AG08396 (cell line): ENCODE data around the gene MUL1.
"Not testable (repeated sequence)": the region's sequence is repeated elsewhere in the genome, so short reads cannot be mapped to it uniquely, and the experiment has no call there.

ENCODE experiments used
- DNase-seq: peaks from one replicate; pipeline ENCODE4 v3.0.0; 2012; ENCODE audit warnings: low spot score, mixed read lengths

MUL1 gene

DNA sequence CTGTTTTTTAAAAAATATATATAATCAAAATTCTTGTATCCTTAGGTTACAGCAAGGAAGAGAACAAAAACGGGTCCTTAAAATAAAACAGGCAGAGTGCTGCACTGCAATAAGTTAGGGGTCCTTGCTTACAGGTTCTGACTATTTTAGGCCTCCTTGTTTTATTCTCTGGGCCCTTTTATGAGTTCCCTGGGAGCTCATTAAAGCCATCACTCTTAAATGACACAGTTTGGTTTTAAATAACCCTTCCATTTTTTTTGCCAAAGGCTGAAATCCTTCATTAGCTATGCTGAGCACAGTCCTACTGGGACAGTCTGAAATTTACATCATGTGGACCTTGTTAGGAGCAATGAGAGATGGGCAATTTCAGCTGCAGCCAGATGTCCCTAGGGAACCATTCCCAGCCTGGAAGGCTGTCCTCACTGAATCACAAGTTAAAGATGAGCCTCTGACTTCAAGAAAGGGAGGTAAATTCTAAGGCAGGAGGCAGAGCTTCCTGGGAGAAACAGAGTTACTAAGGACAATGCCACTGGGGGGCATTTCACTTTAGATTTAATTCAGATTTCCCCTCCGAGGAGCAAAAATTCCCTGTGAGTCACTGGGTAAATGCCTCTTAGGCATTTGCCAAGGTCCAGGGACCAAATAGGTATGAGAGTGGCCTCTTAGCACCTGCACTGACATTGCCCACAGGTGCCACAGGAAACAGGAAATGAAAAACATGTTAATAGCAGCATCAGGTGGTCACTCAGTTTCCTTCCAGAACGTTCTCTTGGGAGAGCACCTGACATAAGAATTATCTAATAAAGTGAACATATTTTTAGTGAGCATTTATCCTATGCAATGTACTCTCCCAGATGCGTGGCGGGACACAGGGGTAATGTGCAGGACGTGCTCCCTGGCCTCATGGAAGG, 3.8 kb upstream of the MUL1 start:
- no peak for DNase-seq

- DNase-seq = no peak
Observed at GRCh38 chr1:20508411-20508771, 440 bp upstream of the MUL1 start.

DNA sequence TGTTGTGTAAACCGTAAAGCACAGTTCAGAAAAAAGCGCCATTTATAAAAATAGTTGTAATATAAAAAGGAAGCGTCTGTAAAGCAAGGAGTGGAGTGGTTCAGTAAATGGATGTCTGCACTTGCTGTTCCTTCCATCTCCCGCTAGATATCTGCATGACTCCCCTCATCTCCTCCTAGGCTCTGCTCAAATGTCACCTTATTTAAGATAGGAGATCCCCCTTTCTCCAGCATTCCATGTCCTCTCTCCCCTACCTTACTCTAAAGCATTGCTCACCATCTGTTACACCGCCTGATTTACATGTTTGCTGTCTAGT, 745 bp downstream of the MUL1 start:
- no peak for DNase-seq

DNA sequence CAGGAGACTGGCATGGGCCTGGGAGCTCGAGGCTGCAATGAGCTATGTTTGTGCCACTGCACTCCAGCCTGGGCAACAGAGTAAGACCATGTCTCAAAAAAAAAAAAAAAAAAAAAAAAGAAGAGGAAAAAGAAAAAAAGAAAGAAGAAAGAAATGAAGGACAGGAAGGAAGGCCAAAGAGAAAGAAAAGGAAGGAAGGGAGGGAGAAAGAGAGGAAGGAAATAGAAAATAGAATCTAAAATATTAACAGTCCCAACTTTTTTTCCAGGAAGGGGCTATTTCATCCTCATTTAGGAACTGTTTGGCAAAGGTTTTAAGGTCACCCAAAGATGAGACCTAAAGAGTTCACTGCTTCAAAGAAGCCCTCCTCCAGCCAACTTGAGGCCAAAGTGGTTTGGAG, 2.5 kb downstream of the MUL1 start:
- no peak for DNase-seq

GRCh38 chr1:20500716-20501115, 7.2 kb downstream of the MUL1 start:
- no peak for DNase-seq

DNA sequence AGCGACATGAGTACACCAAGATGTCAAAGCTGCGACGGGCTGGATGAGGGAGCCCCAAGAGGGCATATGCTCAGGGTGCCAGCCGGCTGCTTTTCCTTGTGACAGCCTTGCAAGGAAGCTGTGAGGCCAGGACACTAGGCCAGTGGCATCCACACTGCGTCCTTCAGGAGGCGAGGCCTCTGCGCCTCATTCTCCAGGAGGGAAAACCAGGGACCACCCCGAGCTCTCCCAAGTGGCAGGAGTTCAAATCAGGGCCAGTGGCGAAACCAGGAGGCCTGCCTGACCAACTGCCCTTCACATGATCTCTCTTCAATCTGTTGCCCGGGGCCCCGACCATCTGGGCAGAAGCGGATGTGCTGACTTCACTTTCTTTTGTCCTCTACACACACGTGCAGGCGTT, 8.2 kb downstream of the MUL1 start:
- no peak for DNase-seq

- DNase-seq = no peak
Observed at GRCh38 chr1:20499105-20499504, 8.8 kb downstream of the MUL1 start.

GRCh38 chr1:20498116-20498515, 9.8 kb downstream of the MUL1 start:
- no peak for DNase-seq

- no peak for DNase-seq
Observed at GRCh38 chr1:20497506-20497905, 10.4 kb downstream of the MUL1 start.

DNA sequence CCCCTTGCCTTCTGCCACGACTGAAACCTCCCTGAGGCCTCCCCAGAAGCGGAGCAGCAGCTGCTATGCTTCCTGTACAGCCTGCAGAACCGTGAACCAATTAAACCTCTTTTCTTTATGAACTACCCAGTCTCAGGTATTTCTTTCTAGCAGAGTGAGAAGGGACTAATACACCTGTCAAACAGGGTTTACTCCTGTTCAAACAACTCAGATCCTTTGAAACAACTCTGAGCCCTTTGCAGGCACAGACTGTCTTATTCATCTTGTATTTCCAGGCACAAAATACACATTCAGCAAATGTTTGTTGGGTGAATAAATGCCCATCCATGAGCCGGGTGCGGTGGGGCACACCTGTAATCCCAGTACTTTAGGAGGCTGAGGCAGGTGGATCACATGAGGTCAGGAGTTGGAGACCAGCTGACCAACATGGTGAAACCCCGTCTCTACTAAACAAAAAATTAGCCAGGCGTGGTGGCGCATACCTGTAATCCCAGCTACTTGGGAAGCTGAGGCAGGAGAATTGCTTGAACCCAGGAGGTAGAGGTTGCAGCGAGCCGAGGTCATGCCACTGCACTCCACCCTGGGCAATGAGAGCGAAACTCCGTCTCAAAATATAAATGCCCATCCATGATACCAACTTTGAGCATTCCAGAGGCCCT, 11.1 kb downstream of the MUL1 start:
- DNase-seq = not testable (repeated sequence)

DNA sequence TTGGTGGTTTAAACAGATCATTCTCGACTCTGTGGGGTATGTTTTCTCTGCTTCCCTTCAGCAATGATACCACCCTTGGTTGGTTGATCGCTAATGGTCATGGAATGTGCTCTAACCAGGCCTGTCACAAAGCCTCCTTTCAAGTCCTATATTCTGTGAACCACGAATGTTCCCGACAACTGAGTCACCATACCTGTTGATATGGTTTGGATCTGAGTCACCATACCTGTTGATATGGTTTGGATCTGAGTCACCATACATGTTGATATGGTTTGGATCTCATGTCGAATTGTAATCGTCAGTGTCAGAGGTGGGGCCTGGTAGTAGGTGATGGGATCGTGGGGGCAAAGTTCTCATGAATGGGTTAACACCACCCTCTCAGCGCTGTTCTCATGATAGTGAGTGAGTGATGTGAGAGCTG, 11.7 kb downstream of the MUL1 start:
- DNase-seq = peak; percentile 62

DNA sequence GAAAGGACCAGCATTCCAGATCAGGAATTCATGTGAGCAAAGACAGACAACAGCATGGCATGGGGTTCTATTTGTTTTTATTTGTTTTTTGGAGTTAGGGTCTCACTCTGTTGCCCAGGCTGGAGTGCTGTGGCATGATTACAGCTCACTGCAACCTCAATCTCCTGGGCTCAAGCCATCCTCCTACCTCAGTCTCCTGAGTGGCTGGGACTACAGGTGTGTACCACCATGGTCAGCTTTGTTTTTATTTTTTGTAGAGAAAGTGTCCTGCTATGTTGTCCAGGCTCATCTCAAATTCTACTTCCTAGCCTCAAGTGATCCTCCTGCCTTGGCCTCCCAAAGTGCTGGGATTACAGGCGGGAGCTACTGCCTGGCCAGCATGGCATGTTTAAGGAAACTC, 12.3 kb downstream of the MUL1 start:
- no peak for DNase-seq

GRCh38 chr1:20494609-20495311, 13.2 kb downstream of the MUL1 start:
- peak; percentile 78 for DNase-seq

DNA sequence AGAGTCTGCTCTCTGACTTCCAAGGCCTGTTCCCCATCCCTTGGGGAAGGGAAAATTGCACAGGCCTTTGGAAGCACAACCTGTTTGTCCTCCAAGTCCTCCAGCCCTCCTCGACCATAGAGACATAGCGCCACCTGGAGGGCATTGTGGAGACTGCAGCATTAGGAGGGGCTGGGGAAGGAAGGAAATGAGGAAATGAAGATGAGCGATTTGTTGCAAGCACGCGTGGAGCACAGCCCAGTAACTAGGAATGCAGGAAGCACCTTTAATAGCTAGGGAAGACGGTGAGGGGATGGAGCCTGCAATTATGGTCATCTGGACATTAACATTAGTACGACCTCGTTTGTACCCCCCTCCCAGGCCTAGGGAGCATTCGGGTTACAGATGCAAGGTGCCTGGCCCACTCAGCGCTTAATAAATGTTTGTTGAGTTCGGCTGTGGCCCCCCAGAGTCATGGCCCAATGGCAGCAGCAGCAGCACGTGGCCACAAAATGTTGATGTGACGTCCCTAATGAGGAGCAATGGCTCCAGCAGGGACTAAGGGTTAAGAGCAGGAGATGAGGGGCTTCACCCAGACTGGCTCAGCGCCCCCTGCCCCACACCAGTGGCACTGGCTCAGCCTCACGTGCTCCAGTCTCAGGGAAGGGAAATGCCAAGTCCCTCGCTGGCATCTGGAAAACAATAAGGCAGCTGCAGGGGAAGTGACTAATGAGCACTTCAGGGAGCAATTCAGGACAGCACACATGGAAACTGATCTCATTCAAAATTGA, 13.9 kb downstream of the MUL1 start:
- peak; percentile 83 for DNase-seq

- no peak for DNase-seq
Observed at GRCh38 chr1:20493309-20493708, 14.6 kb downstream of the MUL1 start.

- DNase-seq = no peak
Observed at GRCh38 chr1:20492751-20493150, 15.2 kb downstream of the MUL1 start.

GRCh38 chr1:20491866-20492265, 16.1 kb downstream of the MUL1 start:
- DNase-seq = no peak

- no peak for DNase-seq
Observed at GRCh38 chr1:20491178-20491577, 16.8 kb downstream of the MUL1 start.

GRCh38 chr1:20487236-20487590, 20.7 kb downstream of the MUL1 start:
- no peak for DNase-seq

GRCh38 chr1:20486457-20487235, 21.3 kb downstream of the MUL1 start:
- peak; percentile 79 for DNase-seq
